Left hindlimb (tissue), 1 donor: ENCODE data around the gene FAM229B.
"Not testable (repeated sequence)": the region's sequence is repeated elsewhere in the genome, so short reads cannot be mapped to it uniquely, and the experiment has no call there.

ENCODE experiments used
- DNase-seq: peaks from one replicate; pipeline ENCODE4 v3.0.0-alpha.2; 2018

FAM229B gene

DNA sequence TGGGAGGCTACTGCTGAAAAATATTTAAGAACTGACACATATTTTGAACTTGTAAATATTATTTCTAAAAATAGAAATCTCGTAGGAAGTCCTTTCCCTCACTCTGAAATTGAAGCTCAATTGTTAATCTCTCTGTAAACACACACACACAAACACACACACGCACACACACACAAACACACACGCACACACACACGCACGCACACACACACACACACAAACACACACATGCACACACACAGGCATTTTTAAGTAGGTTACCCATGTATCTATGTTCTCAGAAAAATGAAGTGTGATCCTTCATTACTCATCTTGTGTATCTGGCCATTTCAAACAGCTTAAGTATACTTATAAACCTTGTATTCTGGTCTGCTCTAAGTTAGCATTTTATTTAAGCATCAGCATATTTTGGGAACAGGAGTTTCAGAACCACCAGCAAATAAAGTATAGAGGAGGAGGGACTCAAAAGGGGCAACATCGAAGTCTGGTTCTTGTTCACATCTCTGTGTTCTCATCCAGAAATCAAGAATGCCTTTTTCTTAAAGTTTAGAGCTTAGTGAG lies 21.9 kb upstream of the FAM229B start:
- no peak for DNase-seq

DNA sequence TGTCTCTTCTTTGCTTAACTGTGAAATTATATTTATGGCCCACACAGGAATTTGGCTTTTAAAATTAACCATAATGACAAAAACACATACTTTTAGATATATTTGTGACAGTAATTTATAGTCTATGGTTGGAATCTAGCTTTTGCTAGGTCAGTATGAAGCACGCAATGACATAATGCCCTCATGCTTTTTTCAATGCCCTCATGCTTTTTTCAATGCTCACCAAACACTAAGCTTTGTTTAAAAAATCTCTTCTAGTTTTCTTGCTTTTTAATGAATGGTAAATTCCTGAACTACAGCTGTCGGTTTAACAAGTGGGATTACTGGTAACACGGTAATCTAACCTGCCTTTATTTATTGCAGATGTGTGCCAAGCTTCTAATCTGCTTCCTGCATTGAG lies 20.8 kb upstream of the FAM229B start:
- no peak for DNase-seq

DNA sequence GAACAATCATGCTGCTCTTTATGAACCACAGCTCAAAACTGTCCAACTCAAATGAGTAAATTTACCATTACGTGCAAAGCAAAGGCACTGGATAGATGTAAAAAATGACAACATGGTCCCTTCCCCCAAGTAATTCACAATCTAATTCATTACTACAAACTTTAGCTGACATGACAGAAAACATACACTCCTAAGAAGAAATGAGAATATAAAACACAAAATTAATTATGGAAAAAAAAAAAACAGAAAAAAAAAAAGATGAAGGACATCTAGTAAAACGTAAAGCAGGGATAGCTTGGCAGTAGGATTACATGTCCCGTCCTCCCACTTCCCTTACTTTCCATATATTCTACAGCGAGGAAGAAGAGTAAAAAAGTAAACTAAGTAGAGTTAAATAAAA lies 5.8 kb upstream of the FAM229B start:
- DNase-seq: no peak

DNA sequence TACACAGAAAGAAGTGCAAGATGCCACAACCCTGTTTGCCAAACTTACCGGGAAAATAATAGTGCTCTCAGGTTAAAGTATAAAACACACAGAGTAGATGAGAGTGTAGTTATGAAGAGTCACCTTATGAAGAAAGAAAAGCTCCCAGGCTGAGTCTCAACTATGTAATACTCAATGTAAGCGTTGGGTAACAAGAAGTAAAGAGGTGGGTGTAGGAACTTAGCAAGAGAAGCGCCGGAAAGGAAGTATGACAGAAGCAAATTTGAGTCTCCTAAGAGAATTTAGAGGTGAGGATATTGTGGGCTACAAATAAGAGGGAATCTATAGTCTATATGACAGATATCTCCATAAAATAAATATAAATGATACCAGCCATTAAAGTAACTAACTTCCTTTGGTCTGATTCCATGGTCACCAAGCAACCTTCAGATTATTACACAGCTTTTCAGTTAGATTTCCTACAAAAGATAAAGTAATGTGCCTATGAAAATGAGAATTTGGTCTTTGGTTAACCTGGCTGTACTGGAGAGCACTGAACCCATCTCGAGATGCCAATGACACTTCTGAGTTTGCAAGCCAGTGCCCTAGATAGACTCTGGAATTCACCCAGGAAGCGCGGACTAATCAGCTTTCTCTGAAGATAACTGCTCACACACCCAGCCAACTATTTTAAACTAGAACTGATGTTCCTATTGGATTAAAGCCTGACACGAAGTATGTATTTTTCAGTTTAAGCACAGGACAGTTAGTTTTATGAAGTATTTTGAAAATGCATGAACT lies 1.9 kb upstream of the FAM229B start:
- no peak for DNase-seq

DNA sequence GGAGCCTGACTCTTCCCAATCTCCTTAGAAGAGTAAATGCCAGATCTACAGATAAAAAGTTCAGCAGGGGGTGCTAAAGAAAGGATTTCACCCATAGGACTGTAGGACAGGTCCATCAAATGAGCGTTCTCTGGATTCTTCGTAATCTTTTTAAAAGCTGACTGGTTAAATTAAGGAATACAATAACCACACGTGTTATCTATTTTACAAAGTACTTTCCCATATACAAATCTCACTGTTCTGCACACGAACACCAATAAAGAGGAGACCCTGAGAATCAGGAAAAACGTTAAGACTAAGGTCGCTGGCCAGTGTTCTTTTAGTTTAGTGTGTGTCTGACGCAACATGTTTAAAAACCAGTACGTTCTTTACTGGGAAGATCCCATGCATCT lies 651 bp upstream of the FAM229B start:
- DNase-seq: no peak

DNA sequence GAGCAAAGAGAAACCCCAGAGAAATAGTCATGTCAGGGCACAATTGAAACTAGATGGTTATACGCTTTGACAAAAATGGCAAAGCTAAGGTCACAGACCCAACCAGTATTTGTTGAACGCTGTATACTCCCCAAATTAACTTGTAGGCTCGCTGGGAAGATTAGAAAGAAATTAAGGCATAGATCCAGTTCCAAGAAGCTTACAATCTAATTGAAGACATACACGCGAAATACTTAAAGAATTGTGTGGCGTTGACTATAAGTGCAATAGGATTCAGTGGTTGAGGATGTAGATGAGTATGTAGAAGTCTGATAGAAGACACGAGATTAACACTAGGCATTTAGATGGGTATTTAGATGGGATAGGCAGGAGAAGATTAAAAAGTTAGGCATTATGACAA lies 525 bp downstream of the FAM229B start:
- no peak for DNase-seq

DNA sequence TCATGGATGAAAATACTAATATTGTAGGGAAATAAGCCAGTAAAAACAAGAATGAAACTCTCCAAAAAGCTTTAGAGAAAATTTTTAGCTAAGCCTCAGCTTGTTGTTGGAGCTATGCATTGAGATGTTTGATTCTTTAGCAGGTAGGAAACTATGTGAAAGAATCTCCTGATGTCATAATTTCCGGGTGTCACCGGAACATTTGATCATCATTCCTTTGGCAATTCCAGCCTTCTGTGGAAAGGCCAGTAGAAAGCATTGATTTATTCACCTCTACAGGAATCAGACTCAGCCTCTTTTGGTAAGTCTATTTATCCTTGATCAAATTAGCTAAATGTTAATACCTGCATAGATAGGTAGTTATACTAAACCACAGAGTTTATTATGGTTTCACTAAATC lies 9.5 kb downstream of the FAM229B start:
- DNase-seq: no peak

DNA sequence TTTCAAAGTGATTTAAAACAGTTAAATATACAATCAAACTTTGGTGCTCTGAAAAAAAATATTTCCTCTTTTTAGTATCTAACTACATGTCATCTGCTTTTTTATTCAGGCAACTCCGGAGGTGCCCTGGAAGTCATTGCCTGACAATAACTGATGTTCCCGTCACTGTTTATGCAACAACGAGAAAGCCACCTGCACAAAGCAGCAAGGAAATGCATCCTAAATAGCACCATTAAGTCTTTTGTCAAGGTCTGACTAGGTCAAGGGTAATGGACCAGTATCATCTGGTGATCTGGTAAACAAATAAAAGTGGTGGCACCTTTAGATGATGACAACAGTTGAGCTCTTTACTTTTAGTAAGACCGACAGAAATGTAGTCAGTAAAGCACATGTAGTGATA lies 13.2 kb downstream of the FAM229B start:
- no peak for DNase-seq

DNA sequence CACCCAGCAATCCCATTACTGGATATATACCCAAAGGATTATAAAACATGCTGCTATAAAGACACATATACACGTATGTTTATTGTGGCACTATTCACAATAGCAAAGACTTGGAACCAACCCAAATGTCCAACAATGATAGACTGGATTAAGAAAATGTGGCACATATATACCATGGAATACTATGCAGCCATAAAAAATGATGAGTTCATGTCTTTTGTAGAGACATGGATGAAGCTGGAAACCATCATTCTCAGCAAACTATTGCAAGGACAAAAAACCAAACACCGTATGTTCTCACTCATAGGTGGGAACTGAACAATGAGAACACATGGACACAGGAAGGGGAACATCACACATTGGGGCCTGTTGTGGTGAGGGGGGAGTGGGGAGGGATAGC lies 18.6 kb downstream of the FAM229B start:
- not testable (repeated sequence) for DNase-seq

DNA sequence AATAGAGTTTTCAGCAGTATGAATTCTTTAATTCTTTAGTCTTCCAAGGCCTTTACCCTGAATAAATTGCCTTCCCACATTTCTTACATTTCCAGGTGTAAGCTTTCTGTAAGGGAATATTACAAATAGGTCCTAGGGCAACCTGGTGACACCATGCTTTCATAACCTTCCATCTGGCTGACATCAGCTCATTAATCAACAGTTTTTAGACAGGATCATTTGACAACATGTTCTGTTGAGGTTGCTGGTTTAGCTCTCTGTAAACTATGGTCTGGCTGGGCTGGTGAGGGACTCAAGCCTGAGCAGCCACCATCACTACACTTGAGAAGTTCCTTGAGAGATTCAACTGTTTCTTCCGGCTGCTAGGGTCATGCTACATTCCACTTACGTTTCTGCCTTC lies 19.2 kb downstream of the FAM229B start:
- DNase-seq: no peak

DNA sequence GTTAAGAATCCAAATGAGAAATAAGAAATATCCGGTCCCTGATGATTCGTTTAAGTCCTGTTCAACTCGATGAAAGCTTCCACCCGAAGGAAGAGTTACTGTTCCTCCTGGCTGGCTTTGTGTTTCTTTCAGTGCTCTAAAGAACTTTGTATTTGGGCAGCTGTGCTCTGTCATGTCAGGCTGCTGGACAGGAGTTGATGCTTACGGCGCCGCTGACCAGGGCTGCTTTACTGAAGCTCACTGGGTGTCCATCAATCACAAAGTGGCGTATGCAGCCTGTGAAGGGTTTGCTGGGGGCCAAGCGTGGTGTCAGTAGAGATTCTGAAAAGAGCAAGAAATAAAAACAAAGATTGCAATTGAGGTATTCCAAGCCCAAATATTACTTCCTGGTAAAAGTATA lies 21.9 kb downstream of the FAM229B start:
- DNase-seq: no peak

DNA sequence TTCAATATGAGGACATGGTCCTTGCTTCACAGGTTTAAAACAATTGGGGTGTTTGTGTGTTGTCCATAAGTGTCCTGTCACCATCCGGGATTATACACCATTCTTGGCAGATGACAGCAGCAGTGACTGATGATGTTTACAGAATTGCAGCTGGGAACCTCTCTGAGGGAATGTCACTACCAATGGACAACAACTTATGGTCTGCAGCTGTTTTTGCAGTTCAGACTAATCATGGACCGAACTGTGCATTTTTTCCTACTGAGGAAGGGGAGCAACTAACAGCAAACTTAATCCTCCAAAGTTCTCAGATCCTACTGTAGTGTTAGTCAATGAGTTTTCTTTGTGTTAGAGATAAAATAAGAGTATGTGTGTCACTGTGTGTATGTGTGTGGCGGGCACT lies 26.0 kb downstream of the FAM229B start:
- no peak for DNase-seq

DNA sequence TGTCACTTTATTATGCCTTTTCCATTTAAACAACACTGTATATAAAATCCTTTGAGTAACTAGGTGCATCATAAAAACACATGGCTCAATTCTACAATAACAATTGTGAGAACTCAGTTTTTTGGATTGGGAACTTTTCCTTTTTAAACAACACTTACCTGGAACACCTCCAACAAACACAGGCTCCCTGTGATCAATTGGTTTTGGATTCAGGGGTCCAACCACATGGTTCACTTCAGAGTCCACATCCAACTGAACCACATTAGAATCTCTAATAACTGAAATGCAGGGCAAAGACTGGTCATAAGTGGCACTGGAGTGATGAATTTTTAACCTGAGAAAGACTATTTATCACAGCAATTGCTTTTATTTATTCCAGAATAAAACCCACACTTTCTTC lies 26.5 kb downstream of the FAM229B start:
- no peak for DNase-seq

DNA sequence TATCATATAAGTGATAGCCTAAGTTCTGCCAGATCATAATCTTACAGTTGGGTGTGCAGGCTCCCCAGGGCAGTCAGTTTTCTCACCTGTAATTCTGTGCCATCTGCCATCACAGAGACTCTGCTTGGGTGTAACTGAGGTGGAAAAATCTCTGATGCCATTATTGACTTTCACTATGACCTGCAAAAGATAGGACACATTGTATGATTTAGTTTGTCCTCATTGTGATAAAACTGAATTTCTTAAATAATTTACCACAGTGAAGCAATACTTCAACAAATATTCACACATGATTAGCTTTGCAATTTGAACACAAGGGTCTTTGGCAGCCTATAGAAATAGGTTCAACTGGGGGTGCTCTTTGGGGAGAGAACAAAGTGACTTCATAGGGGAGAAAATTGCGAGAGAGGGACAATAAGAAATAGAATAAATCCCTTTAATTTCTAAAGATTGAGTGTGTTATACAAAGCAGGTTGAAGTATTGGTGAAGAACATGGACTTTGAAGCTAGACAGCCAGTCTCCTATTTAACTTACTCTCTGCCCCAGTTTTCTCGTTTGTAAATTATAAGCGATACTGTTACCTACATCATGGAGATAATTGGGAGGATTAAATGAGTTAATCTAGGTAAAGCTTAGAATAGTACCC lies 27.3 kb downstream of the FAM229B start:
- DNase-seq: no peak

DNA sequence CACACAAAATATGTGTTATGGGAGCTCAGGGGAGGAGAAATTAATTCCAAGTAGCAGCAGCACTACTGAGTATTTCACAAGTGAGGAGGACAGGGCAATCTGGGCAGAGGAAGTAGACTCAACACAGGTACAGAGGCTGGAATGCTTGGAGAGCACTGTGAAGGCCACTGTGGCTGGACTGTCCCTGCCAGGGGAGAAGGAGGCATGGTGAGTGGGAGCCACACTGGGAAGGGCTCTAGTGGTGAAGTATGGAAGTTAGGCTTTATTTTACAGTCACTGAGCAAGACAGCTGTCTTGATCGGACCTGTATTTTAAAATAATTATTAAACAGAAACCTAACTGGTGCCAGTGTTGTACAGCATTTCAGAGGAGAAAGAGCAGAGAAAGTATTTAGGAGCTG lies 28.8 kb downstream of the FAM229B start:
- no peak for DNase-seq

DNA sequence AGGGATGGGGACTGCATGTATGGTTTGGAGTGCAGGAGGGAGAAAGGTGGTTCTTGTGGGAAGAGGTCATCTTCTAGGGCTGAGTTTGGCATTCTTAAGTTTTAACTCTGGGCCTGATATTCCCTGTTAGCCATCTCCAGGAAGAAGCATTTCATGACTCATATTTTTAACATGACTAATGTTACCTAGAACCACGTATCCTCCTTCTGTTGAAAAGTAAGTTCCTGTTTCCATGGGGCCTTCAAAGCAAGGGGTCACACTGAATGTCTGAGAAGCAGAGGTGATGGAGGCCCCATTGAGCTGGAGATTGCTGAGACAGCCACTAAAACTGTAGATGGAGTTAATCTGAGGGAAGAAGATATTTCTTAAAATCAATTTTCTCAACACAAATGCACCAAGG lies 30.2 kb downstream of the FAM229B start:
- no peak for DNase-seq

DNA sequence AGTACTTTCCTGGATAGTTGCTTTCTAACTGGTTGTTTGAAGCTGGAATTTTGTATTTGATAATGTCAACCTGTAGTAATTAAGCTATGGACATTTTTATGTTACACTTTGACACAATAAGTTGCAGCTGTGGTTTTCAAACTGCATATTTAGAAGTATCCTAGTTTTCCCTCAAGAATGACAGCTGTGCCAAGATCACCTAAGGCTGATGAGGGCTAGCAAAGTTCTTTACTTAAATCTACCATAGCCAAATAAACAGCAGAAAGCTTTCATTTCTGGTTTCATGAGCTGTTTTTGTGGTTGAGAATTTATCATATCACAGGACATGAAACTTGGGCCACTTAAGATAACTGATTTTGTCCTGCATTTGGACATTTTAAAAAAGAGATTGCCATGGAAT lies 30.6 kb downstream of the FAM229B start:
- DNase-seq: no peak

DNA sequence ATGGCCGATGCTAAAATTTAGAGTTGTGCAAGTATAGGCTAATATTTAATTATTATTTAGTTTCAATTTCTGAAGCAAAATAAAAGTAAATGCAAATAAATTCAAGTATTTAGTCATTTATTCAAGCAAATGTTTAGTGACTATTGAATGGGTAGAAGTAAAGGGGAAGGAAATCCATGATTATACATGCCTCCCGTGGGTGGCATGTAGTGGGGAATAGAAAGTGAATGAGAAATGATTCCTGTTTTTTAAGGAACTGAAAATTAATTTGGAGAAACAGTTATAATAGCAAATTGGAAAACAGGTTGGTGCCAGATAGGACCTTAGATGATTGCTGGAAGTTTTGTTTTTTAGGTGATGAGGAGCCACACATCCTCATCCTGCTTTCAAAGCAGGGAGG lies 35.4 kb downstream of the FAM229B start:
- no peak for DNase-seq

DNA sequence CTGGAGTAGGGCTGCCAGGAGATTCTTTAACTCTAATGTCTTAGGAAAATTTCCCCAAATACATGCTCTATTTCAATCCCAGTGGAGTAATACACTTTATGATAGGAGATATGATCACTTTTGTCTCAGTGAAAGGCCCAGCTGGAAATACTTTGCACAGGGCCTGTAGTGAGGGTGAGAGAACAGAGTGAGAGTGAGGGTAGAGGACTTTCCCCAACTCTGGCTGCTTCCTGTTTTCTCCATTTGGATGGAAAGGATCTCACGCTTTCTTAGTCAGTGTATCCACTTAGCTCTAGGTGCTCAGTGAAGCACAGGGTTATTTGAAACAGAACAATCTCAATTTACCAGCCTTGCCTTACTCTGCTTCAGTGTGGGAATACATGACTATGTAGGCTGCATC lies 36.6 kb downstream of the FAM229B start:
- no peak for DNase-seq

DNA sequence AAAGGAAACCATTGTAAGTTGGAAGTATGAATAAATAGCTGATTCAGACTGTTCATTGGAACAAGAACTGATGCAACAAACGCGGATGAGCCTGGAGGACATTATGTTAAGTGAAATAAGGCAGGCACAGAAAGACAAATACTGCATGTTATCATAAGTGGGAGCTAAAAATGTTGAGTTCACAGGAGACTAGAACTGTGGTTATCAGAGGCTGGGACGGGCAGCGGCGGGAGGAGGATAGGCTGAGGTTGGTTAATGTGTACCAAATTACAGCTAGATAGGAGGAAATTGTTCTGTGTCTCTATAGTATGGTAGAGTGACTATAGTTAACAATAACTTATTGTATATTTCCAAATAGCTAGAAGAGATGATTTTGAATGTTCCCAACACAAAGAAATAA lies 40.8 kb downstream of the FAM229B start:
- no peak for DNase-seq

DNA sequence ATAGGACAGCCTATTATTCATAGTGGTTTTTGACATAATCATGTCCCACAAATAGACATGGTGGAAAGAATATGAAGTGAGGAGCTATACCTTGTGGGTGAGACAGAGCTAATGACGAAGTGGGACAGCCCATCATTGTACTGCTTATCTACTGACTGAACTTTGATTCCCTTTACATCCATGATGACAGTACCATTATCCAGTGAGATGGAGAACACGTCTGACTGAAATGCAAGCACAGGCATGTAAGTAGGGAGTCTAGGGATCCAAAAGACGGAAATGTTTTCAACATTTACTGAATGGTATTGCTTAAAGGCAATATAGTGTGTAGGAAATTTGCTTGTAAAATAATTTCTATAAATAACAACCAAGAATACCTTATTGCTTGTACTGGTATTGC lies 43.5 kb downstream of the FAM229B start:
- no peak for DNase-seq

DNA sequence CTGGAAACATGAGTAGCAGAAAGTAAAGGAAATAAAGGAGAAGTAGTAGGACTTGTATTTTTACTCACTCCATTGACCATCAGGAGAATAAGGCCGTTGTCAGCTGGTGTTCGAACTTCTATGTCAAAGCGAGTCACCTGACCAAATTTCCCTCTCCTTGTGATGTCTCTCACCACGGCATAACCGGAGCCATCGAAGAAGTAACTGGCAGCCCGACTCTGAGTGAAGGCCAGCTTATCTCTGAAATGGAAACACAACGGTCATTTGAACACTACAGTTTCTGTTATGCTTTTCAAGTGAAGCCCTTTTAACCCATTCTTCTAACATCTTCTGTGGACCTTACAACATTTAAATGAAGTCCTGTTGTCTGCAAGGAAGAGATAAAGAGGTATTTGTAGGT lies 51.7 kb downstream of the FAM229B start:
- DNase-seq: no peak

DNA sequence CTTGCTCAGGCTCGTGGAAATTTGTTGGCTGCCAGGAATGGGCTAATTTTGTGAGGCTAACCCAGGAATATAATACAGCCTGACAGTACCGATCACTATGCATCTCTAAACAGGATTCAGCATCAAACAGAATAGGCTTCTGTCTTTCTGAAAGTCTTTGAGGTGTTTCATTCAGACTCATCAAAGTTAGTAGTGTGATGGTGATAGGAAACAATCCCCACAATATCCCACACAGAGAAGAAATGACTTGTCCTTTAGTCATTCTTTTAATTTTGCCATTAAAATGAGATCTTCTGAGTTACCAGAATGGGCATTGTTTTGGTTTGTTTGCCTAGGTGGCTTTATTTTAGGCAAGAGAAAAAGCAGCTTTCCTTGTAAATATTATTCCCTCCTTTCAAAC lies 54.3 kb downstream of the FAM229B start:
- no peak for DNase-seq

DNA sequence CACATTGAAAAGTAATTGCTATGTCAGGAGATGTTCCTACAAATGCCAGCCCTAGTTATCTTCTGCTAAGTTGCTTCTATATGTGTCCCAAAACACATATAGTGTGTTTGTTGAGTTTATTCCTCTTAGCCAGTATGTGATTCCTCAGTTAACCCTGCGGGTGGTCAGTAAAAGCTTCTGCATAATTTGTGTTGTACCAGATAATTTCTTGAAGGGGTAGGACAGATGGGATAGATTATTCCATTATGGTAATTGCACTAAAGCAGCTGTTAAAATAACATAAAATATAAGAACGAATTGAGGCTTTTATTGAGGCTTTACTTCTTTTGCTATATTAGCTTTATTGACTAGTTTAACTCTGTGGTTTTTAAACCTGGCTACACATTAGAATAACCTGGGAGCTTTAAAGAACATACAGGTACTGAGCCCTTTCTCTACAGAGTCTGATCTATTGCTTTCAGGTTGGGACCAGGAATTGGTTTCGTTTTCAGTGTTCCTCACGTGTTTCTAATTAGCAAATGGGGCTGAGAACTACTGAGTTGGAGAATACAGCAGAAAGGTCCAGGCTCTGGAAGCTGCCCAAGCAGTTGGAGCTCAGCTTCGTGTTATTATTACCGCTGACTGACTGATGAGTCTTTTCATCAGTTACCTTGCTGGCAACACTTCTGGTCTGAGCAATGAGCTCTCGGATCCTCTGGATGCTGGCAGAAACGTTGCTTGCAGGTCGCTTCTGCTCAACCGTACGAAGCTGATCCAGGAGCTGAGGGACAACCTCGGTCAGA lies 56.9 kb downstream of the FAM229B start:
- no peak for DNase-seq
